ENCODE data around the gene CYLD.

CYLD gene

GRCh38 chr16:50741781-50742575 is at the start of gene CYLD:
TSS of gene CYLD (plus strand) at chr16:50742086. CDS start at chr16:50749699, 7,613 bp downstream.
- 0 out of 2 replicates have a peak, but pooled peaks have one; percentile 16 for TF ChIP-seq USF1 (IDR thresholded peaks at IDR 0.05)
- TF ChIP-seq EP300 (IDR thresholded peaks at IDR 0.05; ENCODE audit: borderline replicate concordance), result no peak
- TF ChIP-seq TEAD4 (IDR thresholded peaks at IDR 0.05), result peak; percentile 43; the same call in 1 of the 2 replicates
- TF ChIP-seq CREB1 (IDR thresholded peaks at IDR 0.05; ENCODE audit: low read depth), result peak; percentile 69
- peak; percentile 98 for TF ChIP-seq YY1 (IDR thresholded peaks at IDR 0.05; ENCODE audit: low read depth)
- peak; percentile 73; the same call in 1 of the 2 replicates for TF ChIP-seq TAF1 (IDR thresholded peaks at IDR 0.05; ENCODE audit: low read depth)
- TF ChIP-seq, protein P1, sequence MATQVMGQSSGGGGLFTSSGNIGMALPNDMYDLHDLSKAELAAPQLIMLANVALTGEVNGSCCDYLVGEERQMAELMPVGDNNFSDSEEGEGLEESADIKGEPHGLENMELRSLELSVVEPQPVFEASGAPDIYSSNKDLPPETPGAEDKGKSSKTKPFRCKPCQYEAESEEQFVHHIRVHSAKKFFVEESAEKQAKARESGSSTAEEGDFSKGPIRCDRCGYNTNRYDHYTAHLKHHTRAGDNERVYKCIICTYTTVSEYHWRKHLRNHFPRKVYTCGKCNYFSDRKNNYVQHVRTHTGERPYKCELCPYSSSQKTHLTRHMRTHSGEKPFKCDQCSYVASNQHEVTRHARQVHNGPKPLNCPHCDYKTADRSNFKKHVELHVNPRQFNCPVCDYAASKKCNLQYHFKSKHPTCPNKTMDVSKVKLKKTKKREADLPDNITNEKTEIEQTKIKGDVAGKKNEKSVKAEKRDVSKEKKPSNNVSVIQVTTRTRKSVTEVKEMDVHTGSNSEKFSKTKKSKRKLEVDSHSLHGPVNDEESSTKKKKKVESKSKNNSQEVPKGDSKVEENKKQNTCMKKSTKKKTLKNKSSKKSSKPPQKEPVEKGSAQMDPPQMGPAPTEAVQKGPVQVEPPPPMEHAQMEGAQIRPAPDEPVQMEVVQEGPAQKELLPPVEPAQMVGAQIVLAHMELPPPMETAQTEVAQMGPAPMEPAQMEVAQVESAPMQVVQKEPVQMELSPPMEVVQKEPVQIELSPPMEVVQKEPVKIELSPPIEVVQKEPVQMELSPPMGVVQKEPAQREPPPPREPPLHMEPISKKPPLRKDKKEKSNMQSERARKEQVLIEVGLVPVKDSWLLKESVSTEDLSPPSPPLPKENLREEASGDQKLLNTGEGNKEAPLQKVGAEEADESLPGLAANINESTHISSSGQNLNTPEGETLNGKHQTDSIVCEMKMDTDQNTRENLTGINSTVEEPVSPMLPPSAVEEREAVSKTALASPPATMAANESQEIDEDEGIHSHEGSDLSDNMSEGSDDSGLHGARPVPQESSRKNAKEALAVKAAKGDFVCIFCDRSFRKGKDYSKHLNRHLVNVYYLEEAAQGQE (IDR thresholded peaks at IDR 0.05; ENCODE audit: low read depth), result no peak
- no peak for TF ChIP-seq TCF12 (IDR thresholded peaks at IDR 0.05; ENCODE audit: low read depth)
- peak; percentile 25; the same call in 1 of the 2 replicates for TF ChIP-seq NFIC (IDR thresholded peaks at IDR 0.05)
- TF ChIP-seq, protein P2, sequence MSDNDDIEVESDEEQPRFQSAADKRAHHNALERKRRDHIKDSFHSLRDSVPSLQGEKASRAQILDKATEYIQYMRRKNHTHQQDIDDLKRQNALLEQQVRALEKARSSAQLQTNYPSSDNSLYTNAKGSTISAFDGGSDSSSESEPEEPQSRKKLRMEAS (IDR thresholded peaks at IDR 0.05), result no peak; the same call in 1 of the 2 replicates
- no peak for TF ChIP-seq FOXM1 (IDR thresholded peaks at IDR 0.05; ENCODE audit: borderline replicate concordance, low read depth)
- TF ChIP-seq ZBTB7A (IDR thresholded peaks at IDR 0.05; ENCODE audit: low read depth), result peak; percentile 51; the same call in 1 of the 2 replicates
- no peak for TF ChIP-seq RAD21 (IDR thresholded peaks at IDR 0.05; ENCODE audit: low read depth)
- peak; percentile 96 for TF ChIP-seq EGR1 (IDR thresholded peaks at IDR 0.05)
- no peak for TF ChIP-seq CEBPB (IDR thresholded peaks at IDR 0.05)

DNA sequence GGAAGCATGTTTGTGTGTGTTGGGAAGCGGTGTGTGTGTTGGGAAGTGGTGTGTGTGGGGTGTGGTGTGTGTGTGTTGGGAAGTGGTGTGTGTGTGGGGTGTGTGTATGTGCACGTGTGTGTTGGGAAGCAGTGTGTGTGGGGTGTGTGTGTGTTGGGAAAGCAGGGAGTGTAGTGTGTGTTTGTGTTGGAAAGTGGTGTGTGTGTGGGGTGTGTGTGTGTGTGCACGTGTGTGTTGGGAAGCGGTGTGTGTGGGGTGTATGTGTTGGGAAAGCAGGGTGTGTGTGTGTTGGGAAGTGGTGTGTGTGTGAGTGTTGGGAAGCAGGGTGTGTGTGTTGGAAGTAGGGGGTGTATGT is 49.3 kb upstream of the CYLD start:
- TF ChIP-seq TCF12 (IDR thresholded peaks at IDR 0.05; ENCODE audit: low read depth), result no peak
- TF ChIP-seq FOXM1 (IDR thresholded peaks at IDR 0.05; ENCODE audit: borderline replicate concordance, low read depth), result no peak
- no peak for TF ChIP-seq CEBPB (IDR thresholded peaks at IDR 0.05)
- TF ChIP-seq RAD21 (IDR thresholded peaks at IDR 0.05; ENCODE audit: low read depth), result no peak
- no peak for TF ChIP-seq TEAD4 (IDR thresholded peaks at IDR 0.05)
- no peak for TF ChIP-seq EGR1 (IDR thresholded peaks at IDR 0.05)

GRCh38 chr16:50692999-50693781 is 48.7 kb upstream of the CYLD start, which contains the start of gene NOD2:
TSS of gene NOD2 (plus strand) at chr16:50693606. CDS start at chr16:50699496, 5,890 bp downstream.
- TF ChIP-seq USF1 (IDR thresholded peaks at IDR 0.05) (no peak), TEAD4 (IDR thresholded peaks at IDR 0.05) (no peak), EGR1 (IDR thresholded peaks at IDR 0.05) (no peak), NFIC (IDR thresholded peaks at IDR 0.05) (no peak), RAD21 (IDR thresholded peaks at IDR 0.05; ENCODE audit: low read depth) (no peak), TCF12 (IDR thresholded peaks at IDR 0.05; ENCODE audit: low read depth) (no peak), YY1 (IDR thresholded peaks at IDR 0.05; ENCODE audit: low read depth) (no peak), CEBPB (IDR thresholded peaks at IDR 0.05) (no peak), FOXM1 (IDR thresholded peaks at IDR 0.05; ENCODE audit: borderline replicate concordance, low read depth) (no peak), CREB1 (IDR thresholded peaks at IDR 0.05; ENCODE audit: low read depth) (no peak), EP300 (IDR thresholded peaks at IDR 0.05; ENCODE audit: borderline replicate concordance) (no peak), ZBTB7A (IDR thresholded peaks at IDR 0.05; ENCODE audit: low read depth) (no peak)
- TF ChIP-seq, protein P1 (IDR thresholded peaks at IDR 0.05; ENCODE audit: low read depth), result no peak

DNA sequence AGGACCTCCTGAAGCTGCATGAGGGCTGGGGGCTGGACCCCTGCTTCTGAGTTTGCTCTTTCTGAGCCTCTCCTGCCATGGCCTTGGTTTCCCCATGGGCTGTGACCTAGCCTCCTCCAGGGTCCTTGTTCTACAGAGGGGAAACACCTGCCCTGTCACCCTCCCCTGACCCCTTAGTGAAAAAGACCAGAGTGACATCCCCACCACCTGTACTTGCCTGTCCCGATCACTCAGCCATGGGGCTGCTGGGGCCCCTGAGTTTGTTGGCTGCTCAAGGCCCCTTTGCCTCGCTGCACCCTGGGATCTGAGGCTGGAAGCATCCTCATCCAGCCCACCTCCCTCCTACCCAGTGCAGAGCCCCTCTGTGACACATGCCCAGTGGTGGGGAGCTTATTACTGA is 47.7 kb upstream of the CYLD start:
- TF ChIP-seq TCF12 (IDR thresholded peaks at IDR 0.05; ENCODE audit: low read depth), result no peak
- TF ChIP-seq, protein P2 (IDR thresholded peaks at IDR 0.05), result no peak
- TF ChIP-seq, protein P1 (IDR thresholded peaks at IDR 0.05; ENCODE audit: low read depth), result no peak
- TF ChIP-seq RAD21 (IDR thresholded peaks at IDR 0.05; ENCODE audit: low read depth), result no peak
- no peak for TF ChIP-seq ZBTB7A (IDR thresholded peaks at IDR 0.05; ENCODE audit: low read depth)
- TF ChIP-seq FOXM1 (IDR thresholded peaks at IDR 0.05; ENCODE audit: borderline replicate concordance, low read depth), result no peak
- TF ChIP-seq CEBPB (IDR thresholded peaks at IDR 0.05), result no peak
- no peak for TF ChIP-seq TEAD4 (IDR thresholded peaks at IDR 0.05)
- no peak for TF ChIP-seq USF1 (IDR thresholded peaks at IDR 0.05)
- TF ChIP-seq TAF1 (IDR thresholded peaks at IDR 0.05; ENCODE audit: low read depth), result no peak
- no peak for TF ChIP-seq YY1 (IDR thresholded peaks at IDR 0.05; ENCODE audit: low read depth)
- TF ChIP-seq CREB1 (IDR thresholded peaks at IDR 0.05; ENCODE audit: low read depth), result no peak
- TF ChIP-seq EGR1 (IDR thresholded peaks at IDR 0.05), result no peak
- no peak for TF ChIP-seq NFIC (IDR thresholded peaks at IDR 0.05)
